Sciatic nerve (tissue), 2 donors: ENCODE results near the gene CDX2. TPM values are rescaled to one million over a fixed set of nuclear protein-coding genes. Genes with fewer than 3 reads are reported as not detected.
"Not testable (repeated sequence)": the region's sequence is repeated elsewhere in the genome, so short reads cannot be mapped to it uniquely, and the experiment has no call there.

ENCODE experiments used
- ATAC-seq: fragments of 200-7000 bp; cut with Tn5 transposase; one replicate; pipeline ENCODE4 v1.9.1; 2020; ENCODE audit warnings: mild to moderate bottlenecking, moderate library complexity
- DNase-seq: peaks from one replicate; pipeline ENCODE4 v3.0.0-alpha.2; 2020; ENCODE audit warnings: low spot score
- intact Hi-C: fragments of 100-400 bp; cut with DNase I; formaldehyde crosslinking; loops from one replicate; pipeline ENCODE4 v1.14.2; 2022
- total RNA-seq: library from RNA; stranded (reverse); fragmentation: NEBNext Ultra II Directional; extraction: Animal tissue kit (Norgen Biotek cat#: 25700); gene quantifications from one replicate; pipeline ENCODE4 v1.2.1, GENCODE V29; 2021
- donor health status: DM: no; HTN: no; CAD: no.
- donor health status: DM: no; HTN: no; CAD: no.

The CDX2 gene
- total RNA-seq, 1 donor from 2014 or later: not detected

DNA sequence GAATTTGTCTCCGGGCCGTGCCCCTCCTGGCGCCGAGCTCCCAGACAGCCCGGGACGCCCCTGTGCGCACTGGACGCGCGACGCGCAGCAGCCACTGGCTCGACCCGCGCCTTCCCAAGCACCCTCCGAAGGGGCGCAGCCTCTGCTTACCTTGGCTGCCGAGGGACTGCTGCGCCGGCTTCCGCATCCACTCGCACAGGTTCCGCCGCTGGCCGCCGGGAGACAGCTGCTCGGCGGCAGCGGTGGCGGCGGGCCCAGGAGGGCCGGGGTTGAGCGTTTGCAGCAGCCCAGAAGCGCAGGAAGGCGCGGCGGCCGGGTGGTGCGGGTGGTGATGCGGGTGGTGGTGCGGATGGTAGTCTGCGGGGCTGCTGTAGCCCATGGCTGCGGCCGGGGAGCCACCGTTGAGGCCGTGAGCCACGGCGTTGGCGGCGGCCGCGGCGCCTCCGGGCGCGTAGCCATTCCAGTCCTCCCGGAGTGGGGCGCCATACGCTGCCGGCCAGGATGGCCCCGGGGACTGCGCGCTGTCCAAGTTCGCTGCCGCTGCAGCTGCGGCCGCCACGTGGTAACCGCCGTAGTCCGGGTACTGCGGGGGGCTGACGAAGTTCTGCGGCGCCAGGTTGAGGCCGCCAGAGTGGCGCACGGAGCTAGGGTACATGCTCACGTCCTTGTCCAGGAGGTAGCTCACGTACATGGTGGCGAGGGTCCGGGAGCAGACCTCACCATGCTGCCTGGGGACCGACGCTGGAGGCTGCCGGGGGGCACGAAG, 616 bp downstream of the CDX2 start:
- DNase-seq (no peak), ATAC-seq (no peak)
- intact Hi-C loops: no loop called here

DNA sequence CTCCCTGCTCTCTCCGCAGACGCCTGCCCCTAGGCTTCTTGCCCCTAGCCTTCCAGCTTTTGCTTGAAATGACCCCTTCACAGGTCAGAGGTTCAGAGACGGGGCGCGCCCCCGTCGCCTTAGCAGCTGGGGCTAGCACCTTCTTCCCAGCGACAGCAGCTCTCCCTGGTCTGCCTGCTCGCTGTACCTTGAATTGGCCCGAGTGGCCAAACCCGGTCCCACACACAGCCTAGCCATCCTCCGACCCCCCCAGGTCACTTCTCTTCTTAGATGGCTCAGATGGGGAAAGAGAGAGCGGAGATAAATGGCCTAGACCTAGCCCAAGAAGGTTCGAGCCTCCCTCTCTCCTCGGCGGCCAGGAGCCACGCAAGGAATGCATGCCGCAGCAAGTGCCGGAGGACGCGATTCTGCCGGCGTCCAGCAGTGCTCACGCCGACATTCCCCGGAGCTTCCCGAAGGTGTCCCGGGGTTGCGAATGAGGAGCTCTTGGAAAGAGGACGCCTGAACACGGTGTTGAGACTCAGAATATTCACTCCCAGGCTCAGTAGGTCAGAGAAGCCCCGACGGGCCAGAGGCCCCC, 1.3 kb downstream of the CDX2 start:
- ATAC-seq: no peak

DNA sequence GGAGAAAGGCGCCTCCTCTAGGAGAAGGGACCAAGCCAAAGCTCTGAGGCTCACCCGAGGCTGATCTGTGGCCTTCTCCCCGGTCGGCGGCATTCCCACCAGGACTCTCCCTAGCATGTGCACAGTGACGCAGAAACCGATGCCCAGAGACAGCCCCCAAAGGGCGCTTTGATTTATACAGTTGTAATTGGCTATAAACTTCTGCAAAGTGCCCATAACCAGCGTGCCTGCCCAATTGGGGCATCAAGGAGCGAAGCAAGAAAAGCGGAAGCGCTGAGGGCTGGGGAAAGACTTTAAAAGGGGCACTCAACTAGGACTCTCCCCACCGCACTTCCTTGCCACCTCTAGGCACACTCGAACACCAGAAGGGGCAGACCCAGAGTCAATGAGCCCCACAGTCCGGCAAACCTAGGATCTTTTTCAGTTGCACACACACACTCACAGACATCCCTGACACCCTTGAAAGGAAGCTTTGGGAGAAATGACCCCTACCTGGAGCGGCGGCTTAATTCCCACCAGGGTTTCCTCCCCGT, 1.8 kb downstream of the CDX2 start:
- DNase-seq: no peak
- intact Hi-C loops: no loop called here
- no peak for ATAC-seq

More for the DNA sequence above, 1.3 kb downstream of the CDX2 start:
- DNase-seq: no peak
- intact Hi-C loops: no loop called here

DNA sequence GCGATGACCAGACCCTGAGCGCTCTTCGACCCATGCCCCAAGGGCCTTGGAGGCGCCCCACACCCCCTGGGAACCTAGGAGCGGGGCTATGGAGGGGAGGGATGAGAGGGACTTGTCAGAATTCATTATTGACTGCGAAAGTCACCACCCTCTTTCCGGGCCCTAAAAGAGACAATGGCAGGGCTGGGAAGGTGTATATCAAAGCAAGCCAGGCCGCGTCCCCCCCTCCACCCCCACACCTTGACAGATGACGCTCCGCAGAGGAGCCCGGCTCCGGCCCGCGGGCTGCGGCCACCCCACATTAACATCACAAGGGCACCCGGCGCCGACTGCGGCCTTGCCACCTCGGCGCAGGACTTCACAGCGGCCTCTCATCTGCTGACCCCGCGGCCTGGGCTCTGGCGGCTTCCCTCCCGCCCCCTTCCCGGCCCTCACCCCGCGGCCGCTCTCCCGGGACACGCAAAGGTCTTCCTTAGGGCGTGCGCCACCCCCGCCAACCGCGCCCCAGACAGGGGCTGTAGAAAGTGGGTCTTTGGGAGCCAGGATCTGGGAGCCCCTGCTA, 2.4 kb downstream of the CDX2 start:
- DNase-seq (no peak), ATAC-seq (no peak)
- intact Hi-C loops: no loop called here

DNA sequence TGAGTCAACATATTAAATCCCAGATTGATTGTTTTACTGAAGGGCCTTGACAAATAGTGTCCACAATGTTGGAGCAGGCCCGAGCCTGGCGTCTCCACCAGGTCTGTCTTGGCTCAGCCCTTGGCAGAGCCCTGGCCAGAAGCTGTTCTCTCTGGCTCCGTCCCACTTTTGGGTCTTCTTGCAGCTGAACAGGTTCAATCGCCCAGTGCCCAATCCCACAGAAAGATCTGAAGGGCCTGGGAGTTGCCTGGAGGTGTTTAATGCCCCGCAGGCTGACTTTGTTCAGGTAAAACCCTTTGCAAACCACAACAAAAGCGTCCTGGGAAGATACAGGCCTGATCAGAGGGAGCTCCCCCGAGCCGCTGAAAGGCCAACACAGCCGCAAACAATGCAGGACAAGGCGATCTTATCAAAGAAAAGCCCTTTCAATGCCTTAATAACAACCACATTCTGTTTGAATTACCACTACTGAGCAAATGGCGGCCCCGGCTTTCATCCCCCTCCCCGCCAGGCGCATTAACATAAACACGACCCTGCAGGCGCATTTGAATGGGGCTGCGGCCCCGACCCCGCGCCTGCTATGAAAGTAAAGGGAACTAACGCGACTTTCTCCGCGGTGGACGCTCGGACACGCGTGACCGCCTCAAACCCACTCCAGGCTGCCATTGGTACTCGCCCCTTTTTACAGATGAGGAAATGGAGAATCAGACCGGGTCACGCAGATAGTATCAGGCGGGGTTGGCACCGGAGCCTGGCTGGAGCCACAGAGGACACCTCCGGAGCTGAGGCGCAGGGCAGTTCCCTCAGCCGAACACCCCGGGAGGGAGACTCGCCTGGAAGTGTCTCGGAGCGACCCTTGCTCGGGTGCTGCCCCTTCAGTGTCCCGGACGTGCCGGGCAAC, 3.1 kb downstream of the CDX2 start:
- no peak for ATAC-seq
- intact Hi-C loops: no loop called here
- no peak for DNase-seq

DNA sequence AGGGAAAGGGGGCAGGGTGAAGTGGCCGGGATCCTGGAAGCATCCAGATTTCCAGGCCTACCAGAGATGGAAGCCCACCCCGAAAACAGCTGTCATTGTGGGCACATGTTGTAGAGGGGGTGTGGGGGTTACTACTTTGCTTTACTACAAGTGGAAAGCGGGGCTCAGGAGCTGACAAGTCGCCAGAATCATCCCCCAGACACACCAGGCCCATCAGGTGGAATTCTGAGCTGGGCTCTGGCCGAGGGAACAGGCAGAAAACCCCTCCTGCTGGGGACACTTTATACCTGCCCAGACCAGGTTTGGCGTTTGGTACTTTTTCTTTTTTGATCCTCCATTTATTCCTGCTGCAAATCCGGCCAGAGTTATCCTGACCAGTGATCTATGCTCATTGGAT, 3.8 kb downstream of the CDX2 start:
- DNase-seq (no peak), ATAC-seq (no peak)
- intact Hi-C loops: no loop called here

DNA sequence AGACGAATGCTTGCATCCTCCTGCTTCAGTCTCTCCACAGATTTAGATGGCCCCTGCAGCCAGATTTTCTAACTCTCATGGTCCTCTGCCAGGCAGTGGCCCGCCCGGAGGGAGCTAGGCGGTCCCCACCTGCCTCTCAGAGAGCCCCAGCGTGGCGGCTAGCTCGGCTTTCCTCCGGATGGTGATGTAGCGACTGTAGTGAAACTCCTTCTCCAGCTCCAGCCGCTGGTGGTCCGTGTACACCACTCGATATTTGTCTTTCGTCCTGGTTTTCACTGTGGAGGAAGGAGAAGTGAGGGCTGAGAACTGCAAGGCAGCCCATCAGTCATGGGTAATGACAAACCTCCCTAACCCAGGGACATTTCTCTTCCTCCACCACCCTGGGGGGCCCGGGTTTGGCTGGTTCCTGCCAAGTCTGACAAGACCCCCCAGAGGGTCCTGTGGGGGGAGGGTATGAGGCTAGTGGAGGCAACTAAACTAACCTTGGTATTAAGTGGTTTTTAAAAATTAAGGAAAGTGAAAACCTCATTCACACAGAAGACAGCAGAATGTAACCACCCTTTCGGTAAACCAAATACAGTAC, 4.3 kb downstream of the CDX2 start:
- DNase-seq: no peak
- intact Hi-C loops: no loop called here
- no peak for ATAC-seq

DNA sequence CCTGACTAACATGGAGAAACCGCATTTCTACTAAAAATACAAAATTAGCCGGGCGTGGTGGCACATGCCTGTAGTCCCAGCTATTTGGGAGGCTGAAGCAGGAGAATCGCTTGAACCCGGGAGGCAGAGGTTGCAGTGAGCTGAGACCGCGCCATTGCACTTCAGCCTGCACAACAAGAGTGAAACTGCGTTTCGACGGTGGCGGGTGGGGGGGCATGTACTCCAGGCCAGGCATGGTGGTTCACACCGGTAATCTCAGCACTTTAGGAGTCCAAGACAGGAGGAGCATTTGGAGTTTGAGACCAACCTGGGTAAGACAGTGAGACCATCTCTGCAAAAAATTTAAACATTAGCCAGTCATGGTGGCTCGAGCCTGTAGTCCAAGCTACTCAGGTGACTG, 4.9 kb downstream of the CDX2 start:
- ATAC-seq, intact Hi-C loops, DNase-seq: not testable (repeated sequence)

DNA sequence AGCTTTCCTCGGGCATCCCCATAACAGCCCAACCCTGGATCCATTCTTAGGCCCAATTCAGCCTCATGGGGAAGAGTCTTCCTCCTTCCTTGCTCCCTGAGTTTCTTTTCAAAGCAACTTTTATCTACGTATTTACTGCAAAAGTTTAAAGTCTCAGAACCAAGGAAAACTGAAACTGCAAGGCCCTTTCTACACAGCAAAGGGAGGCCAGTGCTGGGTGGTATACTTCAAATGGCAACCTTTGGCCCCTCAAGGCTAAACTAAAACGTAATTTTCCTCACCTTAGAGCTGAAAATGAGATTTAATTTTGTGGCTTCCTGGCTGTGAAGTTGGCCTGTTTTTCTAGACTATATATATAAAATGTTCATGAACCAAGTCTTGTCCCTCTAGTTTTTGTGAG, 5.6 kb downstream of the CDX2 start:
- ATAC-seq (no peak), DNase-seq (no peak)
- intact Hi-C loops: no loop called here

DNA sequence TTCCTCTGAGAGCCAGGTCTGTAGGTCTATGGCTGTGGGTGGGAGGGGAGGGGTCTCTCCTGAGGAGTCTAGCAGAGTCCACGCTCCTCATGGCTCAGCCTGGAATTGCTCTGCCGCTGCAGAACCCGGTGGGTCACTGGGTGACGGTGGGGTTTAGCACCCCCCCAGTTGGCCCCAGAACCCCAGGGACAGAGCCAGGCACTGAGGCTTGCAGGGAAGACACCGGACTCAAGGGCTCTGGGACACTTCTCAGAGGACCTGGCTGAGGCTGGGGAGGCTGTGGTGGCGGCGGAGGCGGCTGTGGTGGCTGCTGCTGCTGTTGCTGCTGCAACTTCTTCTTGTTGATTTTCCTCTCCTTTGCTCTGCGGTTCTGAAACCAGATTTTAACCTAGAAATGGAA, 6.1 kb downstream of the CDX2 start:
- DNase-seq (no peak), ATAC-seq (no peak)
- intact Hi-C loops: no loop called here

DNA sequence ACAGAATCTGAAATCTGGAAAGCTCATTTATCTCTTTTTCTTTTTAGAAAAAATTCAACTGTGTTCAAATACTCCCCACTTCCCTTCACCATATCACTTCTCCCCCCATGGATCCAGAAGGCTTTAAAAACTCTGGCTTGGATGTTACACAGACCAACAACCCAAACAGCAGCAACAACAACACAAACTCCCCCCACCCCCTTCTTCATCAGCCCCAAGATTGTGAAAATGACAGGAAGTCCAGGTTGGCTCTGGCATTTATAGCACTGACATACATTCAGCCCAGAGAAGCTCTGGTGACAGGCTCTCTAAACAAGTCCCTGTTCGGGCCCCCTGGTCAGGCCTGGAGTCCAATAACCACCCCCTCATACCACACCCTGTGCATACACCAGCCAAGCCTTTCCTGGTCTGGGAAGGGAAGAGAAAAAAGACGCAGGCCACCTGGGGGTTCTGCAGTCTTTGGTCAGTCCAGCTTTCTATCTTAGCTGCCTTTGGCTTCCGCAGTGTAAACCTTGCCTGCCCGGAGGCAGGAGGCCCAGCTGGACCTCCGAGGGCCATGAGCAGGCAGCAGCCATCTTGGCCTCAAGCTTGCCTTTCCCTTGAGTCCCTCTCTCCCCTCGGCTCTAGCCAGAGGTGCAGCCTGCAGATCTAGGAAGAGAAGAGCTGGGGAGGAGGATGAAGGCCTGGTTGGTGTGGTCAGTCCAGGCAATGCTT, 6.8 kb downstream of the CDX2 start:
- ATAC-seq: no peak

DNA sequence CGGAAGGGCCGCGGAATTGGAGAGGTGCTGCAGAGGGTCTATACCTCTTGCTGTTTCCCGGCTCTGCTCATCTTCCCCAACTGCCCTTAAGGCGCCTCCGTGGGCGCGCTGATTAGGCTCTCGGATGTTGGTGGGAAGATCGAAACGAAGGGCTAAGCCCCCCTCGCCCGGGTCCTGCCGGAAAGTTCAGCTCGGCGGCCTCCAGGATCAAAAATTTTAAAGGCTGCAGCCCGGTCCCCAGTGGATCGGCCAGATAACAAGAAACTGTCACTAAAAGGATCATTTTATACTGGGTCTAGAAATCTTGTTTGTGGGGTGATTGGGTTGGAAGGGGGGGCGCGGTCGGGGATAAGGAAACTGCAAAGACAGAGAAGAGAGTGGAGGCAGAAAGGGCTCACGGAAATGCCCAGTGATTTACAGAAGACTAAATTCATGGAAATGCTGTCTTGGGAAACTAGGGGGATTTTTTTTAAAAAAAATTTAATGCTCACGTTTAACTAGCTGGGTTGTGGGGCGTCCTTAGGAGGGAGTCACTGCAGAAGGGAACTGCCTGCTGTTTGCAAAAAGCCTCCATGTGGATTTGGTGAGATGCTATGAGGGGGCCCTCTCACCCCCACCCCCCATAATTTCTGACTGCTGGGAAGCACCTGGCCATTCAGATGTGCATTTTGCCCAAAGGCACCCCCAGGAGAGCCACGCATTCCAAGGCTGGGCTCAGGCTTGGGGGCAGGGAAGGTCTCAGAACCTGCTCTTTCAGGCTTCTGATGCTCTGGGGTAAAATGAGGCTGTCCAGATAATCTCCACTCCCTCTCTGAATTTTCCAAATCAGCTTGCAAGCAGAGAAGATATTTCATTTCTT, 7.7 kb downstream of the CDX2 start:
- DNase-seq (no peak), ATAC-seq (peak; percentile 34)
- intact Hi-C loops: no loop called here

More for the DNA sequence above, 6.8 kb downstream of the CDX2 start:
- intact Hi-C loops: no loop called here
- DNase-seq: no peak

DNA sequence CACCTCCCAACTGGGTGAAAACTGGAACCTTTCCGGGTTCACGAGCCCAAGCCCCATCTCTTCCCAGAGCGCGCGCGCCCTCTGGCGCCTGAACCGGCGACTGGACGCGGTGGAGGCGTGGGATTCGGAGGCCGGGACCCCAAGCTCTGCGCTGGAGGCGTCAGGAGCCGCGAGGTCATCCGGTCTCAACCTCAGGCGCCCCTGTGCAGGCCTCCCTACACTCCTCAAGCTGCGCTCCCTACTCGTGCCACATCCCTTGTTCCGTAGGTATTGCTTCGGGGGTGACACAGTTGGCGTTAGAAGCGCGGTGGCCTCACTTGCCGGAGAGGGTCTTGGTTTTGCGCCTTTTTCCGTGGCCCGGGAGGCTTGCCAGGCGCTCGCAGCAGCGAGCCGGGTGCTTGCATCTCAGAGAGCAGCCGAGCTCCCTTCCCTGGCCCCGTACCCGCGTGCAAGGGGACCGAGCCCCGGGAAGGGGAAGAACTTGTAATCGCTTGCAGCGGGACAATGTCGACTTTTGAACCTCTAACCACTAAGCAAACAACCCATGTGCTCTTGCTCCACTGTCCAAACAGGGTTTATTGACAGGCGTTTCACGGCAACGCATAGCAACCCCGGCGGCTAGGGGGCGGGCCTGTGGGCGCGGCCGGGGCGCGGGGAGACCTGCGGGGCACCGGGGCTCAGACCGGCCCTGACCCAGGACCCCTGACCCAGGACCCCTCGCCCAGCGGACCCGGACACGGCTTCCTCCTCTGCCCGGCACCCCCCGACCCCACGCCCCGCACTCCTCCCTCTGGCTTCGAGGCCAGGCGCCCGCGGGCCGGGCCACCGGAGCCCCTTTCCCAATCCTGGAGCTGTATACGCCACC, 8.5 kb downstream of the CDX2 start:
- no peak for DNase-seq
- intact Hi-C loops: no loop called here
- ATAC-seq: peak; percentile 60

DNA sequence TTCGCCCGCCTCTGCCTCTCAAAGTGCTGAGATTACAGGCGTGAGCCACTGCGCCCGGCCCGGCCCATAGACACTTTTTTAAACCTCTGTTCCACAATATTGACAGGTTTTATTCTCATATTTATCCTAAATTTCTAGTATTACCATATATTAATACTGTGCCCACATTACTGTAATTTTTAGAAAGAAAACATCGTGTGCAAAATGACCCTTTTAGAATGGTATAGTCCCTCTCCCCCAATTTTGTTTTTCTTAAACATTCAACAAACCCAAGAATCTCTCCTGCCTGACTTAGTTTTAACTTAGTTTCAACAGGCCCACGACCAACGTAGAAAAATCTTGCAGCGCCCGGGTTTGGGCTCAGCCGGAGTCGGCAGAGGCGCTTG, 9.1 kb downstream of the CDX2 start:
- no peak for ATAC-seq
- DNase-seq: no peak
- intact Hi-C loops: no loop called here

DNA sequence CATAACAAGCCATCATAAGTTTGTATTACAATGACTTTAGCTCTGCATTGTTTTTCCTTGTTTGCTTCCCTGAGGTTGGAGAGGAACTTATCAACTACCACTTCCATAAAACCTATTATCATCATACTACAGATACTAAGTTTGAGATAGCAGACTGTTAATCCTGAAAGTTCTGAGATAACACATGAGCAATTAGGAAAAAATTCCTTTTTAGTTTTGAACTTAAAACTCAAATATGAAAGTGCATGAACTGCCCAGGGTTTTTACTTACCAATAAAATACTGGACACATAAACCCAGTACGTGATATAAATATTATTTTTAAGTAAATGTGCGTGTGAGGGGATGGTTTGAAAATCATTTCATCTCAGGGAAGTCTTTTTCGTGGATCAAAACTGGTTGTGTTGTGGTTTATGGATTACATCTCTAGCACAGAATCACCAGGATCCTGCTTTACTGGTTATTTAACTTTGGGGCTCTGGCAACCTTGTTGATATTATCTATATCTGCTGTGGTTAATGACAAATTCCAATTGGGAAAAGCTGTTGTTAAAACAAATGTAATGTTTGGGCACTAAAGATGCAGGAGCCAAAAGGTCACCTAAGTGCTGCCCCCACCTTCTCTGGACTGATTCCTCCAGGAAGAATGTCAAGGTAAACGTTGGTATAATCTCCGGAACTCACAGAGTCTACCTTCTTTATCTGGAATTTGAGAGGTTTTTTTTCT, 12.4 kb downstream of the CDX2 start:
- DNase-seq (no peak), ATAC-seq (no peak)
- intact Hi-C loops: no loop called here

DNA sequence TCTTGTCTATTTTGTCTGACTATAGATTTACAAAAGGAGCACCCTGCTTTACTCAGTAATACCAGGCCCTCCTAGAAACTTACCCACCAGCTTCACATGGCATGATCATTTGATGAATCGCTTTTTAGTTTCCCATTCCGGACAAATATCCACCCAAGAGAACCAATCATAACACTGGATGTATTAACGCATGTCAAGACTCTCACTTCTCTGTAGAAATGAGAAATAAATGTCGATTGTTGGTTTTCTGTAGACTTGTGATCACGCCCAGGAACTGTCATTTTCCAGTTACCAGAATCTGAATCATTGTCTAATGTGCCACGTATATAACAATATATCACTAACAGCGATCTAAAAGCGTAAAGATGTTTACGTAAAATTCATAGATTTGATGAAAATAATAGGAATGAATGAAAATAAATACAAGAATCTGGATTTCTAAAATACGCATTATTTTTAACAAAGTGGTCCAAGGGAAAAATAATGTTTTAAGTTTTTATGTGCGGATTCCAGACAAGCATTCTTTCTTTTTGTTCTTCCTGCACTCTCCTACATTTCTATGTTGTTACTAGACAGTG, 14.0 kb downstream of the CDX2 start:
- no peak for DNase-seq
- no peak for ATAC-seq
- intact Hi-C loops: no loop called here
